Measurements from ENCODE around the gene TTF1. TPM values are rescaled to one million over a fixed set of nuclear protein-coding genes. Genes with fewer than 3 reads are reported as not detected.

TTF1 gene
- total and polyA plus RNA-seq, 9 of the 15 experiments (the other 6 are each of a cell fraction or from before 2014, with no cell fraction given), result 9.0 to 18.5 (median 15.8) TPM

GRCh38 chr9:132354637-132355355 lies 51.8 kb downstream of the TTF1 start, which contains the start of gene SETX (continued):
- TF ChIP-seq ZBTB9 (CRISPR knock-in tag; IDR thresholded peaks at IDR 0.05), result 0 out of 2 replicates have a peak, but pooled peaks have one; percentile 23
- TF ChIP-seq CCNT2 (IDR thresholded peaks at IDR 0.05; ENCODE audit: borderline replicate concordance, extremely low read depth, insufficient read length, low read depth, low read length), result peak; percentile 81
- peak; percentile 74; the same call in 1 of the 2 replicates for TF ChIP-seq FOXP1 (CRISPR knock-in tag; IDR thresholded peaks at IDR 0.05)
- no peak for TF ChIP-seq ASH1L (IDR thresholded peaks at IDR 0.05; ENCODE audit: borderline replicate concordance, low read depth, partially characterized antibody)
- TF ChIP-seq ESRRB (CRISPR knock-in tag; IDR thresholded peaks at IDR 0.05; ENCODE audit: borderline replicate concordance), result no peak
- peak; percentile 85 for TF ChIP-seq E2F8 (IDR thresholded peaks at IDR 0.05; ENCODE audit: low read depth, partially characterized antibody)
- TF ChIP-seq ATF7 (IDR thresholded peaks at IDR 0.05), result peak; percentile 90; the same call in 1 of the 2 replicates
- TF ChIP-seq ZNF512 (tag; IDR thresholded peaks at IDR 0.05), result no peak
- peak; percentile 30 for TF ChIP-seq TAF9B (IDR thresholded peaks at IDR 0.05; ENCODE audit: partially characterized antibody)
- TF ChIP-seq E2F5 (CRISPR knock-in tag; IDR thresholded peaks at IDR 0.05), result 0 out of 2 replicates have a peak, but pooled peaks have one; percentile 24
- TF ChIP-seq BCOR (IDR thresholded peaks at IDR 0.05), result peak; percentile 7; the same call in 1 of the 2 replicates
- TF ChIP-seq GABPA (tag; conservative IDR thresholded peaks at IDR 0.05; ENCODE audit: low read depth), result peak; percentile 96
- TF ChIP-seq ARID4B (CRISPR knock-in tag; IDR thresholded peaks at IDR 0.05), result peak; percentile 84
- TF ChIP-seq EP300 (IDR thresholded peaks at IDR 0.05; ENCODE audit: low read length), result 0 out of 2 replicates have a peak, but pooled peaks have one; percentile 5
- peak; percentile 94 for TF ChIP-seq NCOA6 (IDR thresholded peaks at IDR 0.05)
- TF ChIP-seq BHLHE40 (IDR thresholded peaks at IDR 0.05; ENCODE audit: low read length), result no peak

All from K562 (cell line).